22Rv1 (cell line): Measurements from ENCODE around the gene LSAMP.

Experiments
- ZFX ChIP-seq: fragments of 450-650 bp; IDR thresholded peaks from 2 replicates; pipeline ENCODE4 v1.6.1; 2017; ENCODE audit warnings: antibody characterized with exemption, borderline replicate concordance
- TF ChIP-seq, protein P1 (sequence below): fragments of 450-650 bp; IDR thresholded peaks from 2 replicates; pipeline ENCODE4 v1.5.1; 2017; ENCODE audit warnings: mild to moderate bottlenecking

DNA sequence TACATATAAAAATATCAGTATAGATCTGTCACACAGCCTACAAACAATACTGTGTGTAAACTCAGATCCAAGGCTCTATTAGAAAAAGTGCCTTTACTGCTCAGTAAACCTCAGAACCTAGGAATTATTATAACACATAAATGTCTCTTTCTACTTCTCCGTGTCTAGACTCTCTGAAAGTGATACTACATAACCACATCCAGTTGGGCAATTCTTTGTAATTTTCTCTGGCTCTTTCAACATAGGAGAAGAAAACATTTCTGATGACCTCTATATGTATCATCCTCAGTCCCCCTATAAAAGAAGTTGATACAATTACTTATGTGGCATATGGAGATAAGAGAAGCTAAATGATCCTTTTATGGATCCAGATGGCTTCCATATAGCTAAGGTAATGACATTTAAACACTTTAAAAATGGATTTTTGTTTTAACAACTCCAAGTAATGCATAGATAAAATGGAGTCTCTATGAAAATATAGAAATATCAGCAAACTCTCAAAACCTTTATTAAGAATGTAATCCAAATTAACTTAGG is 104.5 kb downstream of the LSAMP start:
- TF ChIP-seq, protein P1, sequence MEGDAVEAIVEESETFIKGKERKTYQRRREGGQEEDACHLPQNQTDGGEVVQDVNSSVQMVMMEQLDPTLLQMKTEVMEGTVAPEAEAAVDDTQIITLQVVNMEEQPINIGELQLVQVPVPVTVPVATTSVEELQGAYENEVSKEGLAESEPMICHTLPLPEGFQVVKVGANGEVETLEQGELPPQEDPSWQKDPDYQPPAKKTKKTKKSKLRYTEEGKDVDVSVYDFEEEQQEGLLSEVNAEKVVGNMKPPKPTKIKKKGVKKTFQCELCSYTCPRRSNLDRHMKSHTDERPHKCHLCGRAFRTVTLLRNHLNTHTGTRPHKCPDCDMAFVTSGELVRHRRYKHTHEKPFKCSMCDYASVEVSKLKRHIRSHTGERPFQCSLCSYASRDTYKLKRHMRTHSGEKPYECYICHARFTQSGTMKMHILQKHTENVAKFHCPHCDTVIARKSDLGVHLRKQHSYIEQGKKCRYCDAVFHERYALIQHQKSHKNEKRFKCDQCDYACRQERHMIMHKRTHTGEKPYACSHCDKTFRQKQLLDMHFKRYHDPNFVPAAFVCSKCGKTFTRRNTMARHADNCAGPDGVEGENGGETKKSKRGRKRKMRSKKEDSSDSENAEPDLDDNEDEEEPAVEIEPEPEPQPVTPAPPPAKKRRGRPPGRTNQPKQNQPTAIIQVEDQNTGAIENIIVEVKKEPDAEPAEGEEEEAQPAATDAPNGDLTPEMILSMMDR, result no peak
- TF ChIP-seq ZFX, result no peak
